HCT116 (cell line): Measurements from ENCODE around the gene ASXL2.

Experiments
- CEBPB ChIP-seq: IDR thresholded peaks from 2 replicates; pipeline ENCODE4 v1.6.1; 2012; ENCODE audit warnings: low read depth
- EZH2 ChIP-seq: fragments of 200-600 bp; sonication (generic); IDR thresholded peaks from 2 replicates; pipeline ENCODE4 v1.6.1; 2017; ENCODE audit warnings: antibody characterized with exemption, mixed run types
- JUND ChIP-seq: IDR thresholded peaks from 2 replicates; pipeline ENCODE4 v1.6.1; 2012
- MAX ChIP-seq: IDR thresholded peaks from 2 replicates; pipeline ENCODE4 v1.6.1; 2012
- POLR2A ChIP-seq: IDR thresholded peaks from 2 replicates; pipeline ENCODE4 v1.7.0; 2011; ENCODE audit warnings: borderline replicate concordance; ENCODE audit not compliant: insufficient read depth, insufficient read length; ENCODE audit errors: extremely low read depth
- POLR2AphosphoS5 ChIP-seq: IDR thresholded peaks from 2 replicates; pipeline ENCODE4 v1.6.1; 2011; ENCODE audit warnings: mild to moderate bottlenecking, low read depth, low read length, moderate library complexity
- TCF7L2 ChIP-seq: IDR thresholded peaks from 2 replicates; pipeline ENCODE4 v1.7.0; 2011; ENCODE audit warnings: borderline replicate concordance, inconsistent platforms; ENCODE audit not compliant: insufficient read depth, insufficient read length; ENCODE audit errors: extremely low read depth
- TF ChIP-seq, protein P1 (sequence below), 3 experiments: fragments of 200-600 bp in 1 of 3; sonication (generic) in 1 of 3; IDR thresholded peaks in 2 of 3; conservative IDR thresholded peaks in 1 of 3; 2 replicates each; pipeline ENCODE4 v1.5.1; 2012 to 2017; ENCODE audit warnings: low read depth in 2 of 3, low read length in 2 of 3, antibody characterized with exemption in 1 of 3, borderline replicate concordance in 1 of 3, control low read depth in 1 of 3, mild to moderate bottlenecking in 1 of 3, mixed read lengths in 1 of 3, mixed run types in 1 of 3, moderate library complexity in 1 of 3; ENCODE audit not compliant: insufficient read depth in 1 of 3
- TF ChIP-seq, protein P2 (sequence below): IDR thresholded peaks from 2 replicates; pipeline ENCODE4 v1.6.1; 2012; ENCODE audit warnings: low read depth

GRCh38 chr2:25684577-25685473 lies 193.5 kb downstream of the ASXL2 start:
- no peak for TF ChIP-seq JUND
- no peak for TF ChIP-seq MAX
- no peak for TF ChIP-seq POLR2A
- TF ChIP-seq TCF7L2: no peak
- TF ChIP-seq EZH2: no peak
- TF ChIP-seq, protein P1, sequence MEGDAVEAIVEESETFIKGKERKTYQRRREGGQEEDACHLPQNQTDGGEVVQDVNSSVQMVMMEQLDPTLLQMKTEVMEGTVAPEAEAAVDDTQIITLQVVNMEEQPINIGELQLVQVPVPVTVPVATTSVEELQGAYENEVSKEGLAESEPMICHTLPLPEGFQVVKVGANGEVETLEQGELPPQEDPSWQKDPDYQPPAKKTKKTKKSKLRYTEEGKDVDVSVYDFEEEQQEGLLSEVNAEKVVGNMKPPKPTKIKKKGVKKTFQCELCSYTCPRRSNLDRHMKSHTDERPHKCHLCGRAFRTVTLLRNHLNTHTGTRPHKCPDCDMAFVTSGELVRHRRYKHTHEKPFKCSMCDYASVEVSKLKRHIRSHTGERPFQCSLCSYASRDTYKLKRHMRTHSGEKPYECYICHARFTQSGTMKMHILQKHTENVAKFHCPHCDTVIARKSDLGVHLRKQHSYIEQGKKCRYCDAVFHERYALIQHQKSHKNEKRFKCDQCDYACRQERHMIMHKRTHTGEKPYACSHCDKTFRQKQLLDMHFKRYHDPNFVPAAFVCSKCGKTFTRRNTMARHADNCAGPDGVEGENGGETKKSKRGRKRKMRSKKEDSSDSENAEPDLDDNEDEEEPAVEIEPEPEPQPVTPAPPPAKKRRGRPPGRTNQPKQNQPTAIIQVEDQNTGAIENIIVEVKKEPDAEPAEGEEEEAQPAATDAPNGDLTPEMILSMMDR (IDR thresholded peaks at IDR 0.05 in 2 of 3, conservative IDR thresholded peaks at IDR 0.05 in 1 of 3; ENCODE audit: borderline replicate concordance in 1 of 3, insufficient read depth in 1 of 3, low read depth in 2 of 3, low read length in 2 of 3): no peak
- no peak for TF ChIP-seq POLR2AphosphoS5
- TF ChIP-seq, protein P2, sequence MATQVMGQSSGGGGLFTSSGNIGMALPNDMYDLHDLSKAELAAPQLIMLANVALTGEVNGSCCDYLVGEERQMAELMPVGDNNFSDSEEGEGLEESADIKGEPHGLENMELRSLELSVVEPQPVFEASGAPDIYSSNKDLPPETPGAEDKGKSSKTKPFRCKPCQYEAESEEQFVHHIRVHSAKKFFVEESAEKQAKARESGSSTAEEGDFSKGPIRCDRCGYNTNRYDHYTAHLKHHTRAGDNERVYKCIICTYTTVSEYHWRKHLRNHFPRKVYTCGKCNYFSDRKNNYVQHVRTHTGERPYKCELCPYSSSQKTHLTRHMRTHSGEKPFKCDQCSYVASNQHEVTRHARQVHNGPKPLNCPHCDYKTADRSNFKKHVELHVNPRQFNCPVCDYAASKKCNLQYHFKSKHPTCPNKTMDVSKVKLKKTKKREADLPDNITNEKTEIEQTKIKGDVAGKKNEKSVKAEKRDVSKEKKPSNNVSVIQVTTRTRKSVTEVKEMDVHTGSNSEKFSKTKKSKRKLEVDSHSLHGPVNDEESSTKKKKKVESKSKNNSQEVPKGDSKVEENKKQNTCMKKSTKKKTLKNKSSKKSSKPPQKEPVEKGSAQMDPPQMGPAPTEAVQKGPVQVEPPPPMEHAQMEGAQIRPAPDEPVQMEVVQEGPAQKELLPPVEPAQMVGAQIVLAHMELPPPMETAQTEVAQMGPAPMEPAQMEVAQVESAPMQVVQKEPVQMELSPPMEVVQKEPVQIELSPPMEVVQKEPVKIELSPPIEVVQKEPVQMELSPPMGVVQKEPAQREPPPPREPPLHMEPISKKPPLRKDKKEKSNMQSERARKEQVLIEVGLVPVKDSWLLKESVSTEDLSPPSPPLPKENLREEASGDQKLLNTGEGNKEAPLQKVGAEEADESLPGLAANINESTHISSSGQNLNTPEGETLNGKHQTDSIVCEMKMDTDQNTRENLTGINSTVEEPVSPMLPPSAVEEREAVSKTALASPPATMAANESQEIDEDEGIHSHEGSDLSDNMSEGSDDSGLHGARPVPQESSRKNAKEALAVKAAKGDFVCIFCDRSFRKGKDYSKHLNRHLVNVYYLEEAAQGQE: no peak
- TF ChIP-seq CEBPB: no peak
